Esophagus mucosa (tissue), 1 donor: Measurements from ENCODE around the gene FBXL16. TPM values are rescaled to one million over a fixed set of nuclear protein-coding genes. Genes with fewer than 3 reads are reported as not detected.
A peak's percentile ranks its signal among the peaks of the same experiment; 100 is the strongest.

Source experiments
- ATAC-seq: fragments of 200-7000 bp; cut with Tn5 transposase; one replicate; pipeline ENCODE4 v1.9.1; 2020
- total RNA-seq: library from RNA; stranded (reverse); gene quantifications from one replicate; pipeline ENCODE4 v1.2.4, GENCODE V29; 2023
- donor health status: DM: yes; HTN: yes; CAD: no.

FBXL16 gene
- total RNA-seq, 1 donor from 2014 or later = 15.1 TPM

GRCh38 chr16:660132-660458 lies 45.5 kb downstream of the FBXL16 start:
- no peak for ATAC-seq

DNA sequence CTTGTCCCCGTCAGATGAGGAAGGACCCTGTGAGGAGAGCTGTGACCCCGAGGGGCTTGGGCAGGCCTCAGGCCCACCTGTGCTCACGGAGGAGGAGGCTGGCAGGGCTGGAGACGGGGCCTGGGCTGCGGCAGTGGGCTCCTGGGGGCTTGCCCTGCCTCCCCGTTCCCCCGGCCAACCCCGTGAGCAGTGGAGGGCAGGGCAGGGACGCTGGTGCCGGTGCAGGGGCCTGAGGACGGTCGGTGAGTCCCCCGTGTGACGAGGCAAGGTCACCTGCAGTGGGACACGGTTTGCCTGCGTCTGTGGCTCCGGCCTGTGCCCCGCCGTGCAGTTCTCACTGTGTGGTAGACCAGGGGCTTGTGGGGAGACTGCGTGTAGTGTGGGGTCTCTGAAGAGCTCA lies 46.0 kb downstream of the FBXL16 start:
- ATAC-seq = no peak

- no peak for ATAC-seq
Observed at GRCh38 chr16:658679-659571, 46.7 kb downstream of the FBXL16 start.

DNA sequence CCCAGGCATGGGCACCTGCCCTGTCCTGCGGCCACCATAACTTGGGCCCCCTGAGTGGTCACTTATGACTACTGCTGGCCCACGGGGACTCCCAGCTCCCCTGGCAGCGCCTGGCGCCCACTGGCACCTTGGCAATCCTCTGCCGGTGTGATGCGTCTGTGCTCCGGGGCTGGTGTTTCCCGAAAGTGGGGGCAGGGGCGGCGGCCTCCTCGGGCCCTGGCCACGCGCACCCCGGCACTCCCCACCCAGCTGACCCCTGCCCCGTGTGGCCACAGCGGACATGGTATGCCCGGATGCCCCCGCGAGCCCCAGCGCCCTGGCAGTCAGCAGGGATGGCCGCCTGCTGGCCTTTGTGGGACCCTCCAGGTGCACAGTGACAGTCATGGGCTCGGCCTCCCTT lies 48.1 kb downstream of the FBXL16 start:
- no peak for ATAC-seq

DNA sequence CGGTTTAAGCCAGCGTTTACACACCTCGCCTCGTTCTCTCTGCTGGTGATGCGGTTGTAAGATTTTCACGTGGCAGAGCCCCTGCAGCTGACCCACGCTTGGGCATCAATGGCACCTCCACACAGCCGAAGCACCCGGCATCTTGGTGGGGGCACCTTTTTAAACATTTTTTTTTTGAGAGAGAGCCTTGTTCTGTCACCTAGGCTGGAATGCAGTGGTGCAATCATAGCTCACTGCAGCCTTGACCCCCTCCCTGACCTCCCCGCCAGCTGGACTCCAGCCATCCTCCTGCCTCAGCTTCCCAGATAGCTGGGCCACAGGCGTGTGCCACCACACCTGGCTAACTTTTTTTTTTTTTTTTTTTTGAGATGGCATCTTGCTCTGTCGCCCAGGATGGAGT lies 51.6 kb downstream of the FBXL16 start:
- no peak for ATAC-seq

- ATAC-seq = no peak
Observed at GRCh38 chr16:652454-653305, 52.9 kb downstream of the FBXL16 start.

GRCh38 chr16:651844-652243 lies 53.8 kb downstream of the FBXL16 start:
- no peak for ATAC-seq

DNA sequence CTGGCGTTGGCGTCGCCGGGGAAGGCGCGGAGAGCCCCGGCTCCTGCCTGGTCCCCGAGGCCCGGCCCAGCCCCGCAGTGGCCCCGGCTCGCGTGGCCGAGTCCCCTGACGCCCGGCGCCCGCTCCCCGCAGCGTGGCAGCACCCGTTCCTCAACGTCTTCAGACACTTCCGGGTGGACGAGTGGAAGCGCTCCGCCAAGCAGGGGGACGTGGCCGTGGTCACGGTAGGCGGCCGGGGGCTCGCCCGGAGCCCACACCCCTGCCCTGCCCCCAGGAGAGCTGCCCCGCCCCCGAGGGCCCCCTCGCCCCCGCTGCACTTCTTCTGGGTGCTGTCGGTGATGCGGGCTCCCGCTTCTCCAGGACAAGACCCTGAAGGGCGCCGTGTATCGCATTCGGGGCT lies 56.0 kb downstream of the FBXL16 start:
- peak; percentile 1 for ATAC-seq

DNA sequence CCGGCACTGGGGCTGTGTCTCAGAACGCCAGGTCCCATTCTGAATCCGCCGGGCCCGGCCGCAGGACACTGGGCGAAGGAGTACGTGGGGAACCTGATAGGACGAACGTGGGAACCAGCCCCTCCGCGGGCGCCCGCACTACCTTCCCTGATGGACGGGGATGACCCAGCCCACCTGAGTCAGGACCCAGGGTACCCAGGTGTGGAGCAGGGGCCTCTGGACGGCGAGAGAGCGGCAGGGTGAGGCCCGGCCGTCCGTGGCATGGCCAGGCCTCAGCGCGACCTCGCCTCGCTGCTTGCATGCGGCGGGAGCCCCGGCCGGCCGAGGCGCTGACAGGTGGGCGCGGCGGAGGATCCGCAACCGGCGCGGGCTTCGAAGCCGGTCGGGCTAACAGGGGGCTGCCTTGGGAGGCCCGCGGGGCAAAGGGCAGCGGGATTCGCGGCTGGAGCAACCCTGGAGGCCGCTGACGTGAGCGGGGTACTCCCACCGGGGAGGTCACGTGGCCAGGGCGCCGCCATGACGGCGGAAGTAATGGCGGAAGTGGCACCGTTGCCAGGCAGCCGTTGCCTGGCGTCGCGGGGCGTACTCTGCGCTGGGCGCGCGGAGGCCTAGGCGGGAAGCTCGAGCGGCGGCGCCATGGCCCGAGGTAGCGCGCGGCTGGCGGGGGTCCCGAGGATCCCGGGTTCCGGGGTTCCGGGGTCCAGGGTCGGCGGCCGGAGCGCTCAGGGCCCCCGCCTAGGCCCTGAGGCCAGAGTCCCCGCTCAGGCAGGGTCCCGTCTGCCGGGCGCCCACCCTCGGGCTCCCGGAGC lies 56.6 kb downstream of the FBXL16 start, which contains the start of gene WDR90:
Gene WDR90 (plus strand): TSS at position 585 of the 809 bp plus-strand sequence. CDS start 52 bp downstream, at position 637.
- ATAC-seq = peak; percentile 80

GRCh38 chr16:648071-648780 lies 57.4 kb downstream of the FBXL16 start:
- no peak for ATAC-seq

DNA sequence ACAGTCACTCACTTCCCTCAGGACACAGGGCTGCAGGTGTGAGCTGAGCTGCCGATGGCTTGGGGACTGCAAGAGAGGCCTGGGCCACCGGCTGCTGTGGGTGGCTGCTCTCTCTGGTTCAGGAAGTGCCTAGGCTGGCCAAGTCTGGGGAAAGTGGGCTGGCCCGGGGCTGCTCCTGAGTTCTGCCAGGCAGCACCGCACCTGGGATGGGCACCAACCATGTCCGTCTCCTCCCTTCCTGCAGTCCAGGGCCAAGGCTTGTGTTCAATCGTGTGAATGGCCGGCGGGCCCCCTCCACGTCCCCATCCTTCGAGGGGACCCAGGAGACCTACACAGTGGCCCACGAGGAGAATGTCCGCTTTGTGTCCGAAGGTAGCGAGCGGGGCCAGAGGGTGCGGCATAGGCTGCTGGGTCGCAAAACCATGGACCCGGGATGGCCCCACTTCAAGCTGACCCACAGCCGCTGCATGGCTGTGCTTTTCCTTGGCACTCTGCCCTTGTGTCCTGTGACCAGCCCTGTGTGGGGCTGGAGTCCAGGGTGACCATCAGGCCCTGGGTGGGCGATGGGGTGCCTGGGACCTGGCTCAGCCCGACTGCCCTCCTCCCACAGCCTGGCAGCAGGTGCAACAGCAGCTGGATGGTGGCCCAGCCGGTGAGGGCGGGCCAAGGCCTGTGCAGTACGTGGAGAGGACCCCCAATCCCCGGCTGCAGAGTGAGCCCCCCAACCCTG lies 58.3 kb downstream of the FBXL16 start:
- no peak for ATAC-seq

DNA sequence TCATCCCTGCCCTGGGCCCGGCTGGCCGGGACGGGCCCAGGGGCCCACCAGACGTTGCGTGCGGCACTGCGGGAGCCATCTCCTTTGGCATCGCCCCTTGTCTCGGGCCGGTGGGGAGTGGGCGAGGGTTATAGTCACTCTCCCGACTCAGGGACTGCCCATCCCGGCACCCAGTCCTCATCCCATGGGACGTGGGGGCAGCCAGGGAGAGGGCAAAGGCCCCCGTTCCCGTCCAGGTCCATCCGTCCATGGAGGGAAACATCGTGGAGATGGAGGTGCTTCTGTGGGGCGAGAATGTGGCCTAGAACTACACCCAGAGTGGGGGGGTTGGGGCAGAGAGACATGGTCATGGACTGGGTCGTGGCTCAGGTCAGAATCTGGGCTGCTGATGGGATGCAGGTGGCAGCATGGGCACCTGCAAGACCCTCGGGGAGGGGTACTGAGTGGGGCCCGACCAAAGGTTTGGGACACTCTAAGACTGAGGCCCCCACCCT lies 58.9 kb downstream of the FBXL16 start:
- no peak for ATAC-seq

DNA sequence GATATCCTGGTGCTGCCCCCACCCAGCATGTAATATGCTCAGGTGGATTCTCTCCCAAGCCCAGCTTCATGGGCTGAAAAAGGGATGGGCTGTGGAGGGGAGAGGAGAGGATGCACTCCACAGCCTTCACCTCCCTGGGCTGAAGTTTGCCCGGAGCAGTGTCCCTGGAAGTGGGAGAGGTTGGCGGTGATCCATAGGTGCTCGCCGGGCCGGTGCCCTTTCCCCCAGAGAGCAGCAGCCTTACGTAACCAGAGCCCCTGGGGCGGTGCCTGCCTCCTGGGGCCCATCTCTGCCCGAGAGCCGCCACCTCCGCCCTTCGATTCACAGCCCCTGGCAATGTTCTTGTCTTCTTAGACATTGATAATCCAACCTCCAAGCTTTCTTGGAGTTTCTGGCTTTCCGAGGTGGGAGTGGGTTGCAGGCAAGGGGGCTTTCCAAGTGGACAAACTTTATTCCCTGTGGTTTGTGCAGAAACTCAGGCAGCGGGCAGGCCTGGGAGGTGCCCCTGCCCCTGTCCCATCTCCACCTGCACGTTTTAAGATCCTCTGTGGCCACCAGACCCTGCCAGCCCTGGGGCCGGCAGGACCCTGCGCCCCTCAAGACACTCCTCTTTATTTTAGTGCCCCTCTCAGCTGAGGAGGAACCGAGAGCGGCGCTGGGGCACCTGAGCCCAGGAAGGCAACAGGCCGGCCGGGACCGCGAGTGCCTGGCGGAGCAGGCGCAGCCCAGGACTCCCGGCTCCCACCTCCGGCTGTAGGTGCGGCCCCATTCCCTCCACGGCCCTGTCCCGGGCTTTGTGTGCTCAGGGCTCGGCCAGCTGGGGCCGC lies 59.5 kb downstream of the FBXL16 start:
- ATAC-seq = no peak

DNA sequence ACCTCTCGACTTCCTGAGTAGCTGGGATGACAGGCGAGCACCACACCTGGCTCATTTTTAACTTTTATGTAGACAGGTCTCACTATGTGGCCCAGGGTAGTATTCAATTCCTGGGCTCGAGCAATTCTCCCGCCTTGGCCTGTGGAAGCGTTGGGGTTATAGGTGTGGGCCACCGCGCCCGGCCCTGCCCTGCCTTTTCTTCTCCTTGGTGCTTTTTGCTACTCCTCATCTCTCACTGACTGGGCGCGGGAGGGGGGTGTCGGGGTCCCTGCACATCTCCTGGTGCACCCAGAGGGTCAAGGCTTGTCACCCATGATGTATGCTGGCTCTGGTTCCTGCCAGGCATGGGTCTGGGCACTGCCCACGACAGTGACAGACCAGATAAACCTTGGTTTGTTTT lies 61.0 kb downstream of the FBXL16 start:
- no peak for ATAC-seq

GRCh38 chr16:643050-643368 lies 62.6 kb downstream of the FBXL16 start:
- no peak for ATAC-seq

Other genes starting within 250 kb of the FBXL16 start
- gene CAPN15, start 178.1 kb downstream of the FBXL16 start, total RNA-seq = 27.1 TPM
- gene PRR35, start 145.4 kb downstream of the FBXL16 start, total RNA-seq = not detected
- 0.12 TPM for gene NHLRC4, start 138.8 kb downstream of the FBXL16 start, total RNA-seq
- 21.0 TPM for gene PIGQ, start 135.8 kb downstream of the FBXL16 start, total RNA-seq
- 15.5 TPM for gene RAB40C, start 115.7 kb downstream of the FBXL16 start, total RNA-seq
- gene WFIKKN1, start 74.8 kb downstream of the FBXL16 start, total RNA-seq = 0.08 TPM
- gene METTL26, start 69.5 kb downstream of the FBXL16 start, total RNA-seq = 40.2 TPM
- 20.3 TPM for gene MCRIP2, start 64.0 kb downstream of the FBXL16 start, total RNA-seq
- 17.9 TPM for gene WDR90, start 56.4 kb downstream of the FBXL16 start, total RNA-seq
- gene RHOT2, start 37.7 kb downstream of the FBXL16 start, total RNA-seq = 58.7 TPM
- gene RHBDL1, start 30.1 kb downstream of the FBXL16 start, total RNA-seq = 1.0 TPM
- 87.5 TPM for gene STUB1, start 25.4 kb downstream of the FBXL16 start, total RNA-seq
- 31.7 TPM for gene JMJD8, start 21.5 kb downstream of the FBXL16 start, total RNA-seq
- 7.4 TPM for gene WDR24, start 15.4 kb downstream of the FBXL16 start, total RNA-seq
- gene METRN, start 9.3 kb upstream of the FBXL16 start, total RNA-seq = 9.6 TPM
- gene ANTKMT, start 15.3 kb upstream of the FBXL16 start, total RNA-seq = 24.1 TPM
- 0.40 TPM for gene CCDC78, start 20.6 kb upstream of the FBXL16 start, total RNA-seq
- 2.7 TPM for gene HAGHL, start 21.3 kb upstream of the FBXL16 start, total RNA-seq
- gene CIAO3, start 35.2 kb upstream of the FBXL16 start, total RNA-seq = 18.1 TPM
- gene MSLN, start 54.9 kb upstream of the FBXL16 start, total RNA-seq = 2.8 TPM
- 14.4 TPM for gene RPUSD1, start 82.6 kb upstream of the FBXL16 start, total RNA-seq
- gene CHTF18, start 82.8 kb upstream of the FBXL16 start, total RNA-seq = 20.2 TPM
- gene GNG13, start 94.9 kb upstream of the FBXL16 start, total RNA-seq = not detected